Neural cell (in vitro differentiated cells): Measurements from ENCODE around the gene NKD2. TPM values are rescaled to one million over a fixed set of nuclear protein-coding genes. Genes with fewer than 3 reads are reported as not detected.

Experiments used
- H2AFZ ChIP-seq: fragments of 200-600, 300-800 bp; sonication (generic), shearing (Covaris generic); 2 replicates; pipeline ENCODE4 v1.6.0; 2014; ENCODE audit warnings: low read depth, mild to moderate bottlenecking, antibody characterized with exemption, low read length, moderate library complexity
- H3F3A ChIP-seq: fragments of 200-600 bp; shearing (Covaris generic); 2 replicates; pipeline ENCODE4 v1.6.1; 2016; ENCODE audit warnings: mild to moderate bottlenecking, moderate library complexity, mixed read lengths, antibody characterized with exemption, low read length; ENCODE audit not compliant: insufficient read depth, poor library complexity, severe bottlenecking
- H3K27ac ChIP-seq: fragments of 200-600, 300-800 bp; sonication (generic), shearing (Covaris generic); 2 replicates; pipeline ENCODE4 v1.5.1; 2014; ENCODE audit warnings: mild to moderate bottlenecking, low read length, moderate library complexity
- H3K27me3 ChIP-seq: fragments of 300-800, 200-600 bp; sonication (generic), shearing (Covaris generic); 2 replicates; pipeline ENCODE4 v1.6.0; 2014; ENCODE audit warnings: mild to moderate bottlenecking, low read depth, low read length, moderate library complexity; ENCODE audit not compliant: insufficient read depth
- H3K36me3 ChIP-seq: fragments of 300-800, 200-600 bp; sonication (generic), shearing (Covaris generic); 2 replicates; pipeline ENCODE4 v1.5.1; 2014; ENCODE audit warnings: mild to moderate bottlenecking, antibody characterized with exemption, low read length, moderate library complexity; ENCODE audit not compliant: insufficient read depth
- H3K4me2 ChIP-seq: fragments of 300-800, 200-600 bp; sonication (generic), shearing (Covaris generic); 2 replicates; pipeline ENCODE4 v1.6.0; 2014; ENCODE audit warnings: mild to moderate bottlenecking, low read length
- H3K4me3 ChIP-seq: fragments of 300-800, 200-600 bp; sonication (generic), shearing (Covaris generic); 2 replicates; pipeline ENCODE4 v1.5.1; 2014; ENCODE audit warnings: mild to moderate bottlenecking, low read length, moderate library complexity
- H3K79me2 ChIP-seq: fragments of 200-600 bp; shearing (Covaris generic); replicated peaks from 2 replicates; pipeline ENCODE4 v1.6.0; 2014; ENCODE audit warnings: mild to moderate bottlenecking, low read length, moderate library complexity; ENCODE audit not compliant: insufficient read depth
- H3K9ac ChIP-seq: fragments of 300-800, 200-600 bp; sonication (generic), shearing (Covaris generic); 2 replicates; pipeline ENCODE4 v1.6.1; 2016; ENCODE audit warnings: mild to moderate bottlenecking, low read length, mixed read lengths
- H3K9me2 ChIP-seq: fragments of 200-600 bp; shearing (Covaris generic); 2 replicates; pipeline ENCODE4 v1.6.1; 2016; ENCODE audit warnings: mild to moderate bottlenecking, low read length, mixed read lengths; ENCODE audit not compliant: insufficient read depth
- H3K9me3 ChIP-seq: fragments of 200-600, 300-800 bp; sonication (generic), shearing (Covaris generic); 2 replicates; pipeline ENCODE4 v1.6.1; 2016; ENCODE audit warnings: mild to moderate bottlenecking, mixed run types, low read length, moderate library complexity, mixed read lengths
- H4K20me1 ChIP-seq: fragments of 200-600 bp; shearing (Covaris generic); 2 replicates; pipeline ENCODE4 v1.6.1; 2016; ENCODE audit warnings: mild to moderate bottlenecking, mixed run types; ENCODE audit not compliant: insufficient read depth
- CTCF ChIP-seq: fragments of 450-650 bp; IDR thresholded peaks from 2 replicates; pipeline ENCODE4 v1.5.1; 2014; ENCODE audit warnings: antibody characterized with exemption, mild to moderate bottlenecking, moderate library complexity; ENCODE audit not compliant: poor library complexity, severe bottlenecking
- EP300 ChIP-seq: fragments of 450-650 bp; conservative IDR thresholded peaks from 2 replicates; pipeline ENCODE4 v1.6.1; 2014; ENCODE audit warnings: antibody characterized with exemption, mild to moderate bottlenecking, moderate library complexity; ENCODE audit not compliant: poor library complexity, severe bottlenecking
- EZH2 ChIP-seq: fragments of 200-600, 300-800 bp; shearing (Covaris generic), sonication (generic); IDR thresholded peaks from 2 replicates; pipeline ENCODE4 v1.6.1; 2014; ENCODE audit warnings: antibody characterized with exemption, low read length, borderline replicate concordance, mild to moderate bottlenecking; ENCODE audit not compliant: insufficient read depth, poor library complexity, severe bottlenecking
- MXI1 ChIP-seq: fragments of 450-650 bp; conservative IDR thresholded peaks from 2 replicates; pipeline ENCODE4 v1.6.1; 2014; ENCODE audit warnings: antibody characterized with exemption, mild to moderate bottlenecking; ENCODE audit not compliant: poor library complexity, severe bottlenecking
- POLR2AphosphoS5 ChIP-seq: IDR thresholded peaks from 2 replicates; pipeline ENCODE4 v1.6.1; 2012
- RAD21 ChIP-seq: fragments of 450-650 bp; conservative IDR thresholded peaks from 2 replicates; pipeline ENCODE4 v1.6.1; 2014; ENCODE audit warnings: antibody characterized with exemption, mild to moderate bottlenecking, moderate library complexity
- SMC3 ChIP-seq: fragments of 450-650 bp; conservative IDR thresholded peaks from 2 replicates; pipeline ENCODE4 v1.6.1; 2014; ENCODE audit warnings: antibody characterized with exemption, mild to moderate bottlenecking, moderate library complexity; ENCODE audit not compliant: poor library complexity
- TAF1 ChIP-seq: IDR thresholded peaks from 2 replicates; pipeline ENCODE4 v1.6.1; 2012; ENCODE audit warnings: low read depth
- polyA plus RNA-seq: library from polyadenylated mRNA; depleted of rRNA; stranded (reverse); fragments of >200 nt; gene quantifications from 2 replicates; pipeline ENCODE4 v1.2.3, GENCODE V29; 2014
- TF ChIP-seq, protein P1 (sequence below): IDR thresholded peaks from 2 replicates; pipeline ENCODE4 v1.6.1; 2012; ENCODE audit warnings: borderline replicate concordance

Gene NKD2
- polyA plus RNA-seq, 1 donor from 2014 or later, result 7.2 TPM

DNA sequence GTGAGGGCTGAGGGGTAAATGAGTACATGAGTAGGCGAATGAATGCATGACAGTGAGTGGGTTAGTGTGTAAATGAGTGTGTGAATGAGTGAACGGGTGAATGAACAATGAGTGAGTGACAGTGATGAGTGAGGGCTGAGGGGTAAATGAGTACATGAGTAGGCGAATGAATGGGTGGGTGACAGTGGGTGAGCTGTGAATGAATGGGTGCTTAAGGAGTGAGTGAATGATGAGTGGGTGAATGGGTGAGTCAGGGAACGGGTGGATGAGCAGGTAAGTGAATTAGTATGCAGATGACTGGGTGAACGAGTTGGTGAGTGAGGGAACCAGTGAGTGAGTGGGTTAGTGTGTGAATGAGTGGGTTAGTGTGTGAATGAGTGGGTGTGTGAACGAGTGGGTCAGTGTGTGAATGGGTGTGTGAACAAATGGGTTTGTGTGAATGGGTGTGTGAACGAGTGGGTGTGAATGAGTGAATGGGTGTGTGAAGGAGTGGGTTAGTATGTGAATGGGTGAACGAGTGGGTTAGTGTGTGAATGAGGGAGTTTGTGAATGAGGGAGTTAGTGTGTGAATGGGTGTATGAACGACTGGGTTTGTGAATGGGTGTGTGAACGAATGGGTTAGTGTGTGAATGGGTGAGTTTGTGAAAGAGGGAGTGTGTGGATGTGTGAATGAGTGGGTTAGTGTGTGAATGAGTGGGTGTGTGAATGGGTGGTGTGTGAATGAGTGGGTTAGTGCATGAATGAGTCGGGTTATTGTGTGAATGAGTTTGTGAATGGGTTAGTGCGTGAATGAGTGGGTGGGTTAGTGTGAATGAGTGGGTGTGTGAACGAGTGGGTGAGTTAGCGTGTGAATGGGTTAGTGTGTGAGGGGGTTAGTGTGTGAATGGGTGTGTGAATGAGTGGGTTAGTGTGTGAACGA lies 32.9 kb downstream of the NKD2 start:
- Histone ChIP-seq H3K9me2 (no peaks in the 10 kb centered on the region), H3K27me3 (no peaks in the 10 kb centered on the region)
- TF ChIP-seq RAD21 (no peak), CTCF (no peak), POLR2AphosphoS5 (no peak), TAF1 (no peak), EP300 (no peak), SMC3 (no peak), EZH2 (no peak), MXI1 (no peak)
- TF ChIP-seq, protein P1, sequence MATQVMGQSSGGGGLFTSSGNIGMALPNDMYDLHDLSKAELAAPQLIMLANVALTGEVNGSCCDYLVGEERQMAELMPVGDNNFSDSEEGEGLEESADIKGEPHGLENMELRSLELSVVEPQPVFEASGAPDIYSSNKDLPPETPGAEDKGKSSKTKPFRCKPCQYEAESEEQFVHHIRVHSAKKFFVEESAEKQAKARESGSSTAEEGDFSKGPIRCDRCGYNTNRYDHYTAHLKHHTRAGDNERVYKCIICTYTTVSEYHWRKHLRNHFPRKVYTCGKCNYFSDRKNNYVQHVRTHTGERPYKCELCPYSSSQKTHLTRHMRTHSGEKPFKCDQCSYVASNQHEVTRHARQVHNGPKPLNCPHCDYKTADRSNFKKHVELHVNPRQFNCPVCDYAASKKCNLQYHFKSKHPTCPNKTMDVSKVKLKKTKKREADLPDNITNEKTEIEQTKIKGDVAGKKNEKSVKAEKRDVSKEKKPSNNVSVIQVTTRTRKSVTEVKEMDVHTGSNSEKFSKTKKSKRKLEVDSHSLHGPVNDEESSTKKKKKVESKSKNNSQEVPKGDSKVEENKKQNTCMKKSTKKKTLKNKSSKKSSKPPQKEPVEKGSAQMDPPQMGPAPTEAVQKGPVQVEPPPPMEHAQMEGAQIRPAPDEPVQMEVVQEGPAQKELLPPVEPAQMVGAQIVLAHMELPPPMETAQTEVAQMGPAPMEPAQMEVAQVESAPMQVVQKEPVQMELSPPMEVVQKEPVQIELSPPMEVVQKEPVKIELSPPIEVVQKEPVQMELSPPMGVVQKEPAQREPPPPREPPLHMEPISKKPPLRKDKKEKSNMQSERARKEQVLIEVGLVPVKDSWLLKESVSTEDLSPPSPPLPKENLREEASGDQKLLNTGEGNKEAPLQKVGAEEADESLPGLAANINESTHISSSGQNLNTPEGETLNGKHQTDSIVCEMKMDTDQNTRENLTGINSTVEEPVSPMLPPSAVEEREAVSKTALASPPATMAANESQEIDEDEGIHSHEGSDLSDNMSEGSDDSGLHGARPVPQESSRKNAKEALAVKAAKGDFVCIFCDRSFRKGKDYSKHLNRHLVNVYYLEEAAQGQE, result no peak

GRCh38 chr5:1042626-1043025 lies 34.0 kb downstream of the NKD2 start:
- Histone ChIP-seq H3K9me3 (no peaks in the 10 kb centered on the region), H3K9me2 (no peaks in the 10 kb centered on the region), H2AFZ (no peak overlapping the region), H3K4me3 (no peak overlapping the region), H3F3A (no peaks in the 10 kb centered on the region), H3K79me2 (no peaks in the 10 kb centered on the region), H3K36me3 (no peaks in the 10 kb centered on the region), H3K27ac (no peak overlapping the region), H3K4me2 (no peak overlapping the region), H3K27me3 (no peaks in the 10 kb centered on the region), H4K20me1 (no peaks in the 10 kb centered on the region), H3K9ac (no peak overlapping the region)
- TF ChIP-seq SMC3, result no peak
- no peak for TF ChIP-seq RAD21
- no peak for TF ChIP-seq CTCF
- no peak for TF ChIP-seq POLR2AphosphoS5
- no peak for TF ChIP-seq EP300
- no peak for TF ChIP-seq EZH2
- TF ChIP-seq, protein P1, result no peak
- no peak for TF ChIP-seq MXI1
- TF ChIP-seq TAF1, result no peak

More for the DNA sequence above, 32.9 kb downstream of the NKD2 start:
- Histone ChIP-seq H3K79me2 (no peaks in the 10 kb centered on the region), H4K20me1 (no peaks in the 10 kb centered on the region), H3K9me3 (no peaks in the 10 kb centered on the region), H3K27ac (no peak overlapping the region), H3K4me2 (no peak overlapping the region), H2AFZ (no peak overlapping the region), H3K9ac (no peak overlapping the region), H3K4me3 (no peak overlapping the region), H3F3A (no peaks in the 10 kb centered on the region), H3K36me3 (no peaks in the 10 kb centered on the region)
